ENCODE results near the gene THOC1.

GRCh38 chr18:212780-213179 is 55.1 kb downstream of the THOC1 start:
- TF ChIP-seq POLR2A (IDR thresholded peaks at IDR 0.05; ENCODE audit: low read depth): no peak
- TF ChIP-seq POLR2AphosphoS5 (IDR thresholded peaks at IDR 0.05): no peak

Data from esophagus muscularis mucosa (tissue), 2 donors.